Skeletal muscle satellite cell (primary cell): ENCODE results near the gene EEPD1.

ENCODE experiments used
- H3K27me3 ChIP-seq: 2 replicates; pipeline ENCODE4 v1.7.0; 2013; ENCODE audit warnings: low read length; ENCODE audit not compliant: control insufficient read depth, insufficient read depth
- H3K36me3 ChIP-seq: 2 replicates; pipeline ENCODE4 v1.7.0; 2013; ENCODE audit warnings: mild to moderate bottlenecking, control low read depth, low read length; ENCODE audit not compliant: insufficient read depth
- H3K4me1 ChIP-seq: 2 replicates; pipeline ENCODE4 v1.7.0; 2013; ENCODE audit warnings: low read length; ENCODE audit not compliant: control insufficient read depth, insufficient read depth
- H3K4me2 ChIP-seq: 2 replicates; pipeline ENCODE4 v1.7.0; 2013; ENCODE audit warnings: mild to moderate bottlenecking, low read length
- H3K4me3 ChIP-seq: 2 replicates; pipeline ENCODE4 v1.7.0; 2013; ENCODE audit warnings: low read length
- H3K9ac ChIP-seq: 2 replicates; pipeline ENCODE4 v1.7.0; 2013; ENCODE audit warnings: mild to moderate bottlenecking, low read depth, low read length, moderate library complexity
- H3K9me3 ChIP-seq: replicated peaks from 2 replicates; pipeline ENCODE4 v1.7.0; 2013; ENCODE audit warnings: mild to moderate bottlenecking, control low read depth, low read length

EEPD1 gene

GRCh38 chr7:36185756-36186155 lies 32.7 kb downstream of the EEPD1 start:
- Histone ChIP-seq H3K36me3 (no peaks in the 10 kb centered on the region), H3K4me1 (no peaks in the 10 kb centered on the region), H3K9ac (no peak overlapping the region), H3K4me2 (no peak overlapping the region), H3K4me3 (no peak overlapping the region), H3K9me3 (no peaks in the 10 kb centered on the region), H3K27me3 (no peaks in the 10 kb centered on the region)

- Histone ChIP-seq H3K27me3 (no peaks in the 10 kb centered on the region), H3K9me3 (no peaks in the 10 kb centered on the region), H3K36me3 (no peaks in the 10 kb centered on the region), H3K9ac (no peak overlapping the region), H3K4me2 (no peak overlapping the region), H3K4me1 (no peaks in the 10 kb centered on the region), H3K4me3 (no peak overlapping the region)
Observed at GRCh38 chr7:36186359-36187121, 33.5 kb downstream of the EEPD1 start.

- H3K36me3 ChIP-seq = no peaks in the 10 kb centered on the region
- H3K9me3 ChIP-seq = no peaks in the 10 kb centered on the region
- no peak overlapping the region for H3K9ac ChIP-seq
- H3K4me1 ChIP-seq = no peaks in the 10 kb centered on the region
- no peak overlapping the region for H3K4me3 ChIP-seq
- H3K27me3 ChIP-seq = no peaks in the 10 kb centered on the region
- H3K4me2 ChIP-seq = no peak overlapping the region
Observed at GRCh38 chr7:36188266-36188665, 35.2 kb downstream of the EEPD1 start.

GRCh38 chr7:36188906-36189305 lies 35.9 kb downstream of the EEPD1 start:
- no peak overlapping the region for H3K4me2 ChIP-seq
- H3K4me3 ChIP-seq = no peak overlapping the region
- no peaks in the 10 kb centered on the region for H3K27me3 ChIP-seq
- no peaks in the 10 kb centered on the region for H3K4me1 ChIP-seq
- no peaks in the 10 kb centered on the region for H3K9me3 ChIP-seq
- H3K9ac ChIP-seq = no peak overlapping the region
- H3K36me3 ChIP-seq = no peaks in the 10 kb centered on the region

GRCh38 chr7:36190447-36191291 lies 37.6 kb downstream of the EEPD1 start:
- no peaks in the 10 kb centered on the region for H3K9me3 ChIP-seq
- no peak overlapping the region for H3K4me2 ChIP-seq
- H3K27me3 ChIP-seq = no peaks in the 10 kb centered on the region
- no peak overlapping the region for H3K9ac ChIP-seq
- H3K36me3 ChIP-seq = no peaks in the 10 kb centered on the region
- H3K4me1 ChIP-seq = no peaks in the 10 kb centered on the region
- H3K4me3 ChIP-seq = no peak overlapping the region

GRCh38 chr7:36191292-36191920 lies 38.4 kb downstream of the EEPD1 start:
- Histone ChIP-seq H3K36me3 (no peaks in the 10 kb centered on the region), H3K9ac (no peak overlapping the region), H3K9me3 (no peaks in the 10 kb centered on the region), H3K27me3 (no peaks in the 10 kb centered on the region), H3K4me3 (no peak overlapping the region), H3K4me2 (no peak overlapping the region), H3K4me1 (no peaks in the 10 kb centered on the region)

GRCh38 chr7:36192053-36192824 lies 39.2 kb downstream of the EEPD1 start:
- no peaks in the 10 kb centered on the region for H3K4me1 ChIP-seq
- no peaks in the 10 kb centered on the region for H3K27me3 ChIP-seq
- no peaks in the 10 kb centered on the region for H3K9me3 ChIP-seq
- no peak overlapping the region for H3K4me2 ChIP-seq
- no peak overlapping the region for H3K9ac ChIP-seq
- H3K4me3 ChIP-seq = no peak overlapping the region
- H3K36me3 ChIP-seq = no peaks in the 10 kb centered on the region

- Histone ChIP-seq H3K36me3 (no peaks in the 10 kb centered on the region), H3K4me3 (no peak overlapping the region), H3K4me1 (no peaks in the 10 kb centered on the region), H3K27me3 (no peaks in the 10 kb centered on the region), H3K4me2 (no peak overlapping the region), H3K9ac (no peak overlapping the region), H3K9me3 (no peaks in the 10 kb centered on the region)
Observed at GRCh38 chr7:36192877-36193276, 39.8 kb downstream of the EEPD1 start.

GRCh38 chr7:36198854-36199266 lies 45.8 kb downstream of the EEPD1 start:
- Histone ChIP-seq H3K4me1 (no peaks in the 10 kb centered on the region), H3K4me3 (no peak overlapping the region), H3K9me3 (no peaks in the 10 kb centered on the region), H3K4me2 (no peak overlapping the region), H3K27me3 (no peaks in the 10 kb centered on the region), H3K9ac (no peak overlapping the region), H3K36me3 (no peaks in the 10 kb centered on the region)

GRCh38 chr7:36199329-36199728 lies 46.3 kb downstream of the EEPD1 start:
- H3K36me3 ChIP-seq = no peaks in the 10 kb centered on the region
- H3K4me3 ChIP-seq = no peak overlapping the region
- no peak overlapping the region for H3K4me2 ChIP-seq
- no peaks in the 10 kb centered on the region for H3K9me3 ChIP-seq
- H3K9ac ChIP-seq = no peak overlapping the region
- H3K27me3 ChIP-seq = no peaks in the 10 kb centered on the region
- no peaks in the 10 kb centered on the region for H3K4me1 ChIP-seq

- H3K4me3 ChIP-seq = no peak overlapping the region
- H3K36me3 ChIP-seq = no peaks in the 10 kb centered on the region
- no peak overlapping the region for H3K9ac ChIP-seq
- no peak overlapping the region for H3K4me2 ChIP-seq
- H3K27me3 ChIP-seq = no peaks in the 10 kb centered on the region
- H3K9me3 ChIP-seq = no peaks in the 10 kb centered on the region
- no peaks in the 10 kb centered on the region for H3K4me1 ChIP-seq
Observed at GRCh38 chr7:36201122-36201723, 48.2 kb downstream of the EEPD1 start.
